ENCODE measurements around the gene SCAF11. TPM values are rescaled to one million over a fixed set of nuclear protein-coding genes. Genes with fewer than 3 reads are reported as not detected.

Gene SCAF11
- total RNA-seq, 1 donor from 2014 or later: 45.7 TPM

DNA sequence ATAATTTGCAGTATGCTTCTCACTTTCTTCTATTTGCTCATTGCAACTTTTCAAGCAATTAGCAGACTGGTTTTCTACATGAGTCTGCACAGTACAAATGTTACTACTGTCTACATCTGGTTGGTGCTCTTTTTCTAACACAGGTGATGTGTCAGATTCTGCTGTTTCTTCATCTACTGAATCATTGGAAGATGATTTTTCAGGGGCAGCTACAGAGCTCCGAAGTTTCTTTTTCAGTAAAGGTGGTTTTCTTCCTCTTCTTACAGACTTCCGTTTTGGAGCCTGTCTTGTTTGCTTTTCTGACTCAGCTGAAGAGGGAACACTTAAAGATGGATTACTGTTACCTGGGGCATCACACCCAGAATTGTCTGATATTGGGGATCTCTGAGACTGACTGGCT, 62.1 kb downstream of the SCAF11 start:
- no peak for DNase-seq (ENCODE audit: low spot score)
- no peak for ATAC-seq

DNA sequence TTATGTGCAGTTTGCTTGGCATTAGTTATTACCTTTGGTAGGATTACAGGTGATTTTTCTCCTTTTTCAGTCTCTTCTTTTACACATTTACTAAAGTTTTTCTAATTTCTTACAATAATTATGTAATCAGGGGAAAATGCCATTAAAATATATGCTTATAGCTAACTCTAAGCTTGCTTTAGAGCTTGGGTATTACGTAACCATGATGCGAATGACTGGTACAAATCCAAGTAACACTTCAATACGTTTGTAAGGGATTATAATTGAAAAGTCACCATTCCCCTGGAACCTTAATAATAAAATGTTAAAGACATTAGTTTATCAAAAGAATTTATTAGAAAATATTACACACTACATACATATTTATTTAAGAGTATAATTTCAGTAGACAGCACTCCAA, 71.6 kb downstream of the SCAF11 start:
- no peak for ATAC-seq
- DNase-seq (ENCODE audit: low spot score): no peak

DNA sequence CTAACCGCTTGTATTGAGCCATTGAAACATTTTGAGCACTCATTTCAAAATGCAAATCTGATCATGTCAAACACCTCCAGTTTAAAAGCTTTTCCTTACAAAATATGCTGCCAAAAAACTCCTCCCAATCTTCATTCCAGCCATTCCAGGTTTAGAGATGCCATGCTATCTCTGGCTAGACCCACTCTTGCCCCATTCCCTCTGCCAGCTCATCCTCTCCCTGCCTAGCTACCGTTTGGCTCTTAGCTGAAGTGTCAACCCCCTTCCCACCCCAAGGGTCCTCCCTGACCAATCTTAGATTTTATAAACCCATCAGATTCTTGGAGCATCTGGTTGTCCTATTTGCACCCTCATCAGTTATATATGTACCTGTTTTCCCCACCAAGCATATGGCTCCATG, 75.0 kb downstream of the SCAF11 start:
- no peak for ATAC-seq

DNA sequence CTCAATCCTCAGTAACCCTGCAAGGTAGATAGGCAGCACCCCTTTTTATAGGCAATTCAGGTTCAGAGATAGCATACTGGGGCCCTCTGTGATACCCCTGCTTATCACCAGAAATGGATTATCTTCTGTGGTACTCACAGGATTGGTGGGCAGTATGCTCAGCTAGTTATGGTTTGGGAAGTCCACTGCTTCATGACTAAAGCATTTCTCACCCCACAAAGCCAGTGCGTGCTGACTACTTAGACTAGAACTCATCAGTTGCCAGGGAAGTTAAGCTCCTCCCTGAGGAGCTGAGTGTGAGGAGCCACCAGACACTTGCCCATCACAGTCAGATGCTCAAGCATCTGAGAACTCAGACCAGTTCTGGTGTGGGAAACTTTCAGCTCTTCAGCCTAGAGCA, 76.3 kb downstream of the SCAF11 start:
- peak; percentile 36 for ATAC-seq
- DNase-seq (ENCODE audit: low spot score): no peak

More for the DNA sequence above, 75.0 kb downstream of the SCAF11 start:
- DNase-seq (ENCODE audit: low spot score): no peak

DNA sequence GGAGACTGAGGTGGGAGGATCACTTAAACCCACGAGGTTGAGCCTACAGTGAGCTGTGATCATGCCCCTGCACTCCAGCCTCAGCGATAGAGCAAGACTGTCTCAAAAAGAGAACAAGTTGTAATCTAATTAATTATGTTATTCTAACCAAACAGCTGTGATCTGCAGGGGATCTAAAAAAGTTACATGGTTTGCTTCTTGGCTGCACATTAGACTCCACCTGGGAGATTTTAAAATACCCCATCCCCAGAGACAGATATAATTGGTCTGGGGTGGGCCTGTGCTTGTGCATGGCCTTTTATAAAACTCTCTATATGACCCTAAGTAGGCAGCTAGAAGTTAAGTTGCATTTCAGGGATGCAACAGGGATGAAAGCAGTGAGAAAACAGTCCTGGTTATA, 76.7 kb downstream of the SCAF11 start:
- ATAC-seq (no peak), DNase-seq (ENCODE audit: low spot score) (no peak)

DNA sequence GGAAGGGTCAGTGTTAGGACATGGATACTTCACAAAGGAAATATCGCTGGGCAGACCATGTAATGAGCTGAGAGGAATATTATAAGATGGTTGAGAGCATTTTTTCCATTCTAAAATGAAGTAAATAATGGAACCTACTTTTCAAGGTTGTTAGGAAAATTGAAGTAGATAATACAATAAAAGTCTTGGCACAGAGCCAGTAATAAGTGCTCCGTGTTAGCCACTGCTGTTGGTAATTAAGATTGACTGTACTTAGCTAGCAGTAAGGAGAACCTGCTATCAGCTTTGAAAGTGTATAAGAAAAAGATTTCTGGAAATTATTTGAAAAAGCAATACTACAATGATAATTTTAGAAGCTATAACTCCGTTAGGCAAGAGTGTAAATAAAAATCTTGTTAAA, 77.6 kb downstream of the SCAF11 start:
- ATAC-seq (no peak), DNase-seq (ENCODE audit: low spot score) (no peak)

DNA sequence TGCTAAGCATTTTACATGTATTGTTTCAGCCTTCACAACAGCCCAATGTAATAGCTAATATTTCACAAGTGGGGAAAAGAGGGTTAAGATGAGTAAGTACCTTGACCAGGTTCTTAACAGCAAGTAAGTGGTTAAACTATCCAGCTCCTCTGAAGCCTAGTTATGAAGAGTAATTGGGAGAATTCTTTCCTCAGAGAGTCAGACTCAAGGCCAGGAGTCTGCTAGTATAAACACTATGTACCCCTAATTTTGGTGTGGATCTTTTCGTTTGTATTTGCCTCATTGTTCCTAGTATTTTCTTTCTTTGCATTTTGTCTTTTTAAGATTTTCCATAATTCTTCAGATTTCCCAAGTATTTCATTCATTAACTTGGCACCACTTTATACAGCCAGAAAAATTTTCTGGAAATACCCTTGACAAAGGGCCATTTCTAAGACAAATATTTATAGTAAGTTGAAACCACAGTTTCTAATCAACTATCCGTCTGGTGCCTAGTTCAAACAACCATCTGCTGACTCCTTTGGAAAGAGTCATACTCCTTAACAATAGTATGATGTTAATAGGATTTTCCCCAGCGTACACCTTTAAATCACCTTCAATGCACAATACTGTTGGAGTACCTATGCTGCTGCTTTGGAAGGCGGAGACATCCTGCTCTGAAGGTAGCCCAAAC, 81.2 kb downstream of the SCAF11 start:
- no peak for ATAC-seq
- DNase-seq (ENCODE audit: low spot score): no peak

DNA sequence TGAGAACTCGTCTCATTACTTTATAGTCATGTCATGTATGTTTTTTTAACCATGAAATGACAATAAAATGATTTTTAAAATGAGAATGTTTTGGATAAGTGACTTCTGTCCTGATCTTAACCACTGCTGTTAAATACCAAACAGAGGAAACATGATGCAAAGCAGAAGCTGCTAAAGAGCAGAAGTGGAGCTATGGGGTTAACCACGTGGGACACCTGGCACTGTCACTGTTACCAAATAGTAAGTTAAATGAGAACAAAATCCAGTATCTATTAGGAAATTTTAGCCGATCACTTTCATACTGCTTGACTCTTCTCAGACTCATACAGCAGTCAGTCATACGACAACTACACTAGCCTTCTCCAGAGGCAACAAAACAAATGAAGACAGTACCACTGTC, 82.4 kb downstream of the SCAF11 start:
- ATAC-seq: peak; percentile 70
- no peak for DNase-seq (ENCODE audit: low spot score)

DNA sequence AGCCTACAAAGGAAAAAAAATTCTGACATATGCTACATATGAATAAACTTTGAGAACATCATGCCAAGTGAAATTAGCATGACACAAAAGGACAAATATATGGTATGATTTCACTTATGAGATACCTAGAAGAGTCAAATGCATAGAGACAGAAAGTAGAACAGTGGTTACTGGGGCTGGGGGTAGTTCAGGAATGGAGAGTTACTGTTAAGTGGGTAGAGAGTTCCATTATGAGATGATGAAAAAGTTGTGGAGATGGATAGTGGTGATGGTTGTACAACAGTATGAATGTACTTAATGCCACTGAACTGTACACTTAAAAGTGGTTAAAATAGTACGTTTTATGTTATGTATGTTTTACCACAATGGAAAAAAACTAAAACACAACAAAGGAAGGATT, 92.3 kb downstream of the SCAF11 start:
- no peak for DNase-seq (ENCODE audit: low spot score)

DNA sequence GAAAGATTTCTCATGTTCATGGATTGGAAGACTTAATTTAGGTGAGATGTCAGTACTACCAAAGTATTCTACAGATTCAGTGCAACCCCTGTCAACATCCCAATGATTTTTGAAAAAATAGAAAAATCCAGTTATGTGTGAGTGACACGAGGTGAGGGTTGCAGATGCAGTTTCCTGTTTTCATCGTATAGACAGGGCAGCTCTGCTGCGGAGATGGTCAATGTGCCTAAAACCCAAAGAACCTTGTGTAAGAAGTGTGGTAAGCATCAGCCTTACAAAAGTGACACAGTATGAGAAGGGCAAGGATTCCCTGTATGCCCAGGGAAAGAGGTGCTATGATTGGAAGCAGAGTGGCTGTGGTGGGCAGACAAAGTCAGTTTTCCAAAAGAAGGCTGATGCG, 94.4 kb downstream of the SCAF11 start:
- DNase-seq (ENCODE audit: low spot score) (no peak), ATAC-seq (no peak)

More for the DNA sequence above, 92.3 kb downstream of the SCAF11 start:
- no peak for ATAC-seq

DNA sequence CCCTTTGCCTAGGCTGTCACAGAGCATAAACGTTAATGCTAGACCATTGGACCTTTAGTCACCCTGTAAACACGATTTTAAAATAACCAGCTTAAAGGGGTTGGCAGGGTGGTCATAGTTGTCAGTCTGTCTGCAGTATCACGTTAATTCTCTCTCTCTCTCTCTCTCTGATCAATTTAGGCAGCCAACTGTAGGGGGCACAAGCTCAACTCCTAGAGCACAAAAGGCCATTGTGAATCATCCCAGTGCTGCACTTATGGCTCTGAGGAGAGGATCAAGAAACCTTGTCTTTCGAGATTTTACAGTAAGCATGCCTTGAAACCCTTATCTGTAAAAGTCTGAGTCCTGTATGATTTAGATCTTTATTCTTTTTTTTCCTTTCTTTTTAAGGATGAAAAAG, 97.1 kb downstream of the SCAF11 start:
- ATAC-seq (no peak), DNase-seq (ENCODE audit: low spot score) (no peak)

DNA sequence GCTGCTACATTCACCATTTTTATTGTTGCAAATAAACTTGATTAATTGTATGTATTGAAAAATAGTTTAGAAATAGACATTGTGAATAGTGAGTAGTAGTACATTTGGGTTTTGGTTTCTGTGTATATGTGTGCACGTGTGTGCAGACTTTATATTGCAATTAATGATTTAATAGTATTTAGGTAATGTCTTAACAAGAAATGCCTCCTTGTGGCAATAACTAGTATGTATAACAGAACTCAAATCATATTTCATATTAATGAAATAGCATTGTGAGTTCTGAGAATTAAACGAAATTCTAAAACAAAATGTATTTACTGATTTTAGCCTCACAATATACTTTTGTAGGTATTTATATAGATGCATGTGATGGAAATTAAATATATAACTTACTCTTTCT, 100.1 kb downstream of the SCAF11 start:
- ATAC-seq (no peak), DNase-seq (ENCODE audit: low spot score) (no peak)

DNA sequence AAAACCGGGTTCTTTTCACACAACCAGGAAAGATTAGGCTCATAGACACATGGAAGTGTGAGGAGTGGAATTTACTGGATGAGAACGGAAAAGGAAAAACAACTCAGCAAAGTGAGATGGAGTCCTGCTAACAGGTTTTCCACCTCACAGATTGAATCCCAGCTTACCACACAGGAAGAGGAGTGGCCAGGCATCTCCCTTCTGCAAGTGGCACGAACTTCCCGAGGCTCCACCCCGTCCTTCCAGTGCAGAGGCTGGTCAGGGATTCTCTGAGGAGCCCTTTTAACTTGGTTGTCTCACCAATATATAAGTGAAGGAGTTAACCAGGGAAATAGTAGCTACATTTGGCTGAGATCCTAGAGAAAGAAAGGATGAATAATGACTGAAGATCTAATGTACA, 102.8 kb downstream of the SCAF11 start:
- DNase-seq (ENCODE audit: low spot score) (no peak), ATAC-seq (no peak)

DNA sequence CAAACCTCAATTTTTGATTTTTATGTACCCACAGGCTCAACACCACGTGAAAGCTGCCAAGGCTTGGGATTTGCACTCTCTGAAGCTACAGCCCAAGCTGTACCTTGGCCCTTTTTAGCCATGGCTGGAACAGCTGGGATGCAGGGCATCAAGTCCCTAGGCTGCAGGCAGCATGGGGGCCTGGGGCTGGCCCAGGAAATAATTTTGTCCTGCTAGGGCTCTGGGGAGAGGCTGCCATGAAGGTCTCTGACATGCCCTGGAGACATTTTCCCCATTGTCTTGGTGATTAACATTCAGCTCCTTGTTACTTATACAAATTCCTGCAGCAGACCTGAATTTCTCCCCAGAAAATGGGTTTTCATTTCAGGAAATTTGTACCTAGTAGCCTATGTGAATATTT, 103.7 kb downstream of the SCAF11 start:
- no peak for ATAC-seq
- no peak for DNase-seq (ENCODE audit: low spot score)

DNA sequence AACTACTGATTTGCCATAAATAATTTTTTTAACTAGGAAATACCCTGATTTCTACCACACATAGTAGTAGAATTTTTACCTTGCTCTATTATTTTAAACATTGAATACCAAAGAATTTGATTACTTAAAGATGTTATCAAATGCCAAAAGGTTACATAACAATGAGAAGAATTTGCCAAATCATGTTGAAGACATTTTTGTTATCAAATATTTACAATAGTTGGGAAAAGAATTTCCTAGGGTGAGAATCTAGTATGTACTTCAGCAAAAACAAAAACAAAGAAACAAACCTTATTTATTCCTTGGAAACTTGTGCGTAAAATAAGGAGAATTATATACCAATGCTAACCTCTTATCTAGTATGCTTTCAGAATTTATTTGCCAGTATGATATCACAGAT, 107.2 kb downstream of the SCAF11 start:
- no peak for DNase-seq (ENCODE audit: low spot score)
- no peak for ATAC-seq

DNA sequence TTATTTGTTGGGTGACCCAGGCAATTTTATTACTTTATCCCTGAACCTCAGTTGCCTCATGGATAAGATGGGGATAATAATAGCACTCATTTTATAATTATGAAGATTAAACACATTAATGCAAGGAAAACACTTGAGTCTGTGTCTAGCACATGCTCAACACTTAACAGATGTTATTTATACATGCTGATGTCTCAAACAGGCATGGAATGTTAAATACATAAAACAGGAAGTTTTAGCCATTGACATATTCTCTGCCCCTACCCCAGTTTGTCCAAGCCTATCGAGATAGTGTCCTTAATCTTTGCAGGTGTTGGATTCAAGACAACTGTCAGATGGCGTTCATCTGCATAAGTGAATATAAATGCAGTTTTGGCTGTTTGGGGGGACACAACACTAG, 109.8 kb downstream of the SCAF11 start:
- DNase-seq (ENCODE audit: low spot score): no peak
- ATAC-seq: no peak

DNA sequence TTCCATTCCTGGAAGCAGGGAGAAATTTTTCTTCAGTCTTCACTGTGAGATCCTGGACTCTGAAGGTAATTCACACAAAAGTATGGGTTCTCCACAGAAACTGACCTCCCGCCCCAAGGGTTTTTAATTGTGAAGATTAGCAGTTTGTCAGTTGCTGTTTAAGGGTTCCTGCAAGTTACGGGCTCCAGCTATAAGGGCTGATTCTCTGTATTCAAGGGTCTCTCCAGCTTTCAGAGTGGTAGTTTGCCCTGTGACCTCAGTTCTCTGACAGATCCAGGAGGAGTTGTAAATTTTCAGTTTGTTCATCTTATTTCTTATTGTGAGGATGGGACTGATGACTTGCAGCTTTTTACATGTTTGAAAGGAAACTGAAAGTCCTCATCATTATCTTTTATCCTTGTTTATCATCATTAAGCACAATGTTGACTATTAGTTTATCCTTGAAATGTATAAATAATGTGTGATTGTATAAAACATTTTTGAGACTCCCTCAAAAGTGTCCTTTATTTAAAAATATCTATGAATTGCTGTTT, 110.9 kb downstream of the SCAF11 start:
- no peak for ATAC-seq

DNA sequence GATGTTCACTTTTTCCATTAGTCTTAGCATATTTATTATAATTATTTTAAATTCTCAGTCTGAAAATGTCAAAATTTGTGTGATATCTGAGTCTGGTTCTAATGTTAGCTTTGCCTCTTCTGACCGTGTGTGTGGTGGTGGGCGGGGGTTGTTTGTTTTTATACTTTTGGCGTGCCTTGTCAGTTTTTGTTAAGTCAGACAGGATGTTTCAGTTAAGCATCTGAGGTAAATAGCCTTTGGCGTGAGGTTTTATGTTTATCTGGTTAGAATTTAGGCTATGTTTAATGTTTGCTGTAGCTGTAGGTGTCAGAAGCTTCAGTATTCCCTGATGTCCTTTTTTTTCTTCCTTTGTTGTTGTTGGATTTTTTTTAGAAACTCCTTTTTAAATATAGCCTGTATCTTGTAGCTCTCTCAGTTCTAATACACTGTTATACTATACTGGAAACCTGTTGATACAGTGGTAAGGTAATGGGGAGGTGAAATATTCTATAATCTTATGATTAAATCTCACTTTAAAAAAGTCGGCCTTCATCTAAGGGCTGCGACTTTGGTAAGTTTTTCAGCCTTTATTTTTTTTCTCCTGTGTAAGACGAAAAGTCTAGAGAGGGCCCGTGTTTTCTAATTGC, 111.6 kb downstream of the SCAF11 start:
- DNase-seq (ENCODE audit: low spot score): no peak
- no peak for ATAC-seq

More for the DNA sequence above, 110.9 kb downstream of the SCAF11 start:
- no peak for DNase-seq (ENCODE audit: low spot score)

DNA sequence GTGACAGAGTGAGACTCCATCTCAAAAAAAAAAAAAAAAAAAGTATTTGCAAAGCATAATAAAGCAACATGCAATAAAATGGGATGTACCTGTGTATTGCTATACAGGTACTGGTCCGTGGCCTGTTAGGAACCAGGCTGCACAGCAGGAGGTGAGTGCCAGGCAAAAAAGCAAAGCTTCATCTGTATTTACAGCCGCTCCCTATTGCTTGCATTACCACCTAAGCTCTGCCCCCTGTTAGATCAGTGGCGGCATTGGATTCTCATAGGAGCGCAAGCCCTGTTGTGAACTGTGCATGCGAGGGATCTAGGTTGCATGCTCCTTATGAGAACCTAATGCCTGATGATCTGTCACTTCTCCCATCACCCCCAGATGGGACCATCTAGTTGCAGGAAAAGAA, 113.3 kb downstream of the SCAF11 start:
- DNase-seq (ENCODE audit: low spot score) (no peak), ATAC-seq (no peak)

DNA sequence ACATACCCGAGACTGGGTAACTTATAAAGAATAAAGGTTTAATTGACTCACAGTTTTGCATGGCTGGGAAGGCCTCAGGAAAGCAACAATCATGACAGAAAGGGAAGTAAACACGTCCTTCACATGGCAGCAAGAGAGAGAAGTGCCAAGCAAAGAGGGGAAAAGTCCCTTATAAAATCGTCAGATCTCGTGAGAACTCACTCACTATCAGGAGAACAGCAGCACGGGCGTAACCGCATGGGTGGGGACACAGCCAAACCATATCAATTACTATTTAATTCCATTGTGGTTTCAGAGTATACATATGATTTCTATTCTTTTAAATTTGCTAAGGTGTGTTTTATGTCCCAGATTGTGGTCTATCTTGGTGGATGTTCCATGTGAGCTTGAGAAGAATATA, 117.9 kb downstream of the SCAF11 start:
- DNase-seq (ENCODE audit: low spot score) (no peak), ATAC-seq (no peak)

Measured in left lobe of liver (tissue), 2 donors.